ENCODE measurements around the gene ADGRG3.

ADGRG3 gene

GRCh38 chr16:57695680-57696069 is 27.6 kb downstream of the ADGRG3 start:
- Histone ChIP-seq H3K4me2 (ENCODE audit: insufficient read depth, low read length) (no peak overlapping the region), H3K79me2 (ENCODE audit: insufficient read depth, low read length) (no peaks in the 10 kb centered on the region), H4K20me1 (ENCODE audit: insufficient read depth, low read length) (no peaks in the 10 kb centered on the region), H3K9ac (ENCODE audit: low read depth, low read length) (no peak overlapping the region), H3K27me3 (ENCODE audit: insufficient read depth, low read length, poor library complexity) (no peaks in the 10 kb centered on the region), H3K9me3 (ENCODE audit: insufficient read depth, low read length, severe bottlenecking) (no peaks in the 10 kb centered on the region), H3K36me3 (ENCODE audit: insufficient read depth, low read length) (no peaks in the 10 kb centered on the region), H3K4me3 (ENCODE audit: low read depth in 1 of 2, low read length in 2 of 2) (no peak overlapping the region), H2AFZ (ENCODE audit: low read depth, low read length) (no peak overlapping the region), H3K27ac (ENCODE audit: low read length) (no peak overlapping the region), H3K4me1 (ENCODE audit: insufficient read depth, low read length) (peaks cover 8% of the 10 kb centered on the region)
- DNase-seq (no peak), ATAC-seq (ENCODE audit: insufficient read depth, low read depth) (no peak)
- TF ChIP-seq EZH2 (IDR thresholded peaks at IDR 0.05; ENCODE audit: borderline replicate concordance, low read depth, low read length, severe bottlenecking) (no peak), CTCF (IDR thresholded peaks at IDR 0.05; ENCODE audit: borderline replicate concordance, extremely low read depth, low read length, poor library complexity, severe bottlenecking) (no peak)

GRCh38 chr16:57696240-57696639 is 28.1 kb downstream of the ADGRG3 start:
- peaks cover 8% of the 10 kb centered on the region for H3K4me1 ChIP-seq (ENCODE audit: insufficient read depth, low read length)
- H3K9ac ChIP-seq (ENCODE audit: low read depth, low read length) = no peak overlapping the region
- H3K9me3 ChIP-seq (ENCODE audit: insufficient read depth, low read length, severe bottlenecking) = no peaks in the 10 kb centered on the region
- H3K4me2 ChIP-seq (ENCODE audit: insufficient read depth, low read length) = no peak overlapping the region
- no peaks in the 10 kb centered on the region for H4K20me1 ChIP-seq (ENCODE audit: insufficient read depth, low read length)
- H3K79me2 ChIP-seq (ENCODE audit: insufficient read depth, low read length) = no peaks in the 10 kb centered on the region
- no peak overlapping the region for H2AFZ ChIP-seq (ENCODE audit: low read depth, low read length)
- H3K4me3 ChIP-seq (ENCODE audit: low read depth in 1 of 2, low read length in 2 of 2) = no peak overlapping the region
- no peaks in the 10 kb centered on the region for H3K36me3 ChIP-seq (ENCODE audit: insufficient read depth, low read length)
- DNase-seq (no peak), ATAC-seq (ENCODE audit: insufficient read depth, low read depth) (no peak)
- H3K27ac ChIP-seq (ENCODE audit: low read length) = no peak overlapping the region
- TF ChIP-seq CTCF (IDR thresholded peaks at IDR 0.05; ENCODE audit: borderline replicate concordance, extremely low read depth, low read length, poor library complexity, severe bottlenecking) (no peak), EZH2 (IDR thresholded peaks at IDR 0.05; ENCODE audit: borderline replicate concordance, low read depth, low read length, severe bottlenecking) (no peak)
- H3K27me3 ChIP-seq (ENCODE audit: insufficient read depth, low read length, poor library complexity) = no peaks in the 10 kb centered on the region

GRCh38 chr16:57697896-57698537 is 29.9 kb downstream of the ADGRG3 start:
- H3K9me3 ChIP-seq (ENCODE audit: insufficient read depth, low read length, severe bottlenecking) = no peaks in the 10 kb centered on the region
- TF ChIP-seq CTCF (IDR thresholded peaks at IDR 0.05; ENCODE audit: borderline replicate concordance, extremely low read depth, low read length, poor library complexity, severe bottlenecking) (no peak), EZH2 (IDR thresholded peaks at IDR 0.05; ENCODE audit: borderline replicate concordance, low read depth, low read length, severe bottlenecking) (no peak)
- no peaks in the 10 kb centered on the region for H3K27me3 ChIP-seq (ENCODE audit: insufficient read depth, low read length, poor library complexity)
- no peaks in the 10 kb centered on the region for H4K20me1 ChIP-seq (ENCODE audit: insufficient read depth, low read length)
- H3K9ac ChIP-seq (ENCODE audit: low read depth, low read length) = no peak overlapping the region
- H3K36me3 ChIP-seq (ENCODE audit: insufficient read depth, low read length) = no peaks in the 10 kb centered on the region
- H3K4me1 ChIP-seq (ENCODE audit: insufficient read depth, low read length) = peaks cover 8% of the 10 kb centered on the region
- no peak overlapping the region for H2AFZ ChIP-seq (ENCODE audit: low read depth, low read length)
- no peak for DNase-seq
- no peak for ATAC-seq (ENCODE audit: insufficient read depth, low read depth)
- no peak overlapping the region for H3K4me2 ChIP-seq (ENCODE audit: insufficient read depth, low read length)
- H3K4me3 ChIP-seq (ENCODE audit: low read depth in 1 of 2, low read length in 2 of 2) = no peak overlapping the region
- H3K27ac ChIP-seq (ENCODE audit: low read length) = no peak overlapping the region
- no peaks in the 10 kb centered on the region for H3K79me2 ChIP-seq (ENCODE audit: insufficient read depth, low read length)
